Endothelial cell of hepatic sinusoid (primary cell): ENCODE results near the gene CHD1L.
"Not testable (repeated sequence)": the region's sequence is repeated elsewhere in the genome, so short reads cannot be mapped to it uniquely, and the experiment has no call there.

Experiments used
- in situ Hi-C: cut with HindIII; loops from 2 replicates; pipeline ENCODE4 v1.10.0; 2017; ENCODE audit warnings: low sequenced_read_pairs

CHD1L gene

DNA sequence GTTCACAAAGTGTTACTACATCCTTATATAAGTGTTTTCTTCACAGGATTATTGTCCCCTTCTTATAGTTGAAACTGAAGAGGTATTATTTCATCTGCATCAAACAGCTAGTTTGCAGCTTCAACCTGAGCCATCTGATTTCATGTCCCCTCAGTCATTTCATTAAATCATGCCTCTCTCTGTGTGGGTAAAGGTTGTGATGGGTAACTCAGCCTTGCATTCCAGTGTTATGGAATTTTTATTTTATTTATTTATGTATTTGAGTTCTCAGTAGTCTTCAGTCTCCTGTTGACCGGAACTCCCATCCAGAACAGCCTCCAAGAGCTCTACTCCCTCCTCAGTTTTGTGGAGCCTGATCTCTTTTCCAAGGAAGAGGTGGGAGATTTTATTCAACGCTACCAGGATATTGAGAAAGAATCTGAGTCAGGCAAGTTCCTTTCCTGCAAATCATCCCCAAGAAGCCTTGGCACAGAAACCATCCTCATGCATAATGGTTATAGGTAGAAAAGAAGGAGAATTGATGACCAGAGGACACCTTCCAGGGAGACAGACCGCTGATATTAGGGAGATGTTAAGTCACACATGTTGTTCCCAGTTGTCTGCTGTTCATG, 21.8 kb downstream of the CHD1L start:
- in situ Hi-C loops = no loop called here

DNA sequence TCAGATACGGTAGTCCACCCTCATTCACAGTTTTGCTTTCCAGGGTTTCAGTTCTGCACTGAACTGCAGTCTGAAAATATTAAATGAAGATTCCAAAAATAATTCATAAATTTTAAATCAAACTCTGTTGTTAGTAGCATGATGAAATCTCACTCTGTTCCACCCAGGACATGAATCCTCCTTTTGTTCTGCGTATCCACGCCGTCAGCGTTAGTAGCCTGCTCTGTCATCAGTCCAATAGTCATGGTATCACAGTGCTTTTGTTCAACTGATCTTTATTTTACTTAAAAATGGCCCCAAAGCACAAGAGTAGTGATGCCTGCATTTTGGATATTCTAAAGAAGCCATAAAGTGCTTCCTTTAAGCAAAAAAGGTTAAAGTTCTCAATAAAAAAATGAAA, 23.9 kb downstream of the CHD1L start:
- in situ Hi-C loops = no loop called here

DNA sequence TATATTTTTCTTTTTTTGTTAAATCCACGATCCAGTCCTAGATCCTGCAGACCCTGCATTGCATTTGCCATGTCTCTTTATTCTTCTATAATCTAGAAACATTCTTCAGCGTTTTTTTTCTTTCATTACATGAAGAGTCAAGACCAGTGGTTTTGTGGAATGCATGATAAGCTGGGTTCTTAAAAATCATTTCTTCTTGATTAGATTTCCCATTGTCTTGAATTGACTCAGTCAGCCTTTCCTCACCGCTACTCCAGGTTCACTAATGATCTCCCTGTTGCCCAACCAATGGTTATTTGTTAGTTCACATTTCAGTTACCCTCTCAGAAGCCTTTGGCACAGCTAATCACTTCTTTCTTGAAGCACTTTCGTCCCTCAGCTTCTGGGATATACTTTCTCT, 25.2 kb downstream of the CHD1L start:
- in situ Hi-C loops = no loop called here

- in situ Hi-C loops = no loop called here
Measured at GRCh38 chr1:147270721-147271120, 28.2 kb downstream of the CHD1L start.

DNA sequence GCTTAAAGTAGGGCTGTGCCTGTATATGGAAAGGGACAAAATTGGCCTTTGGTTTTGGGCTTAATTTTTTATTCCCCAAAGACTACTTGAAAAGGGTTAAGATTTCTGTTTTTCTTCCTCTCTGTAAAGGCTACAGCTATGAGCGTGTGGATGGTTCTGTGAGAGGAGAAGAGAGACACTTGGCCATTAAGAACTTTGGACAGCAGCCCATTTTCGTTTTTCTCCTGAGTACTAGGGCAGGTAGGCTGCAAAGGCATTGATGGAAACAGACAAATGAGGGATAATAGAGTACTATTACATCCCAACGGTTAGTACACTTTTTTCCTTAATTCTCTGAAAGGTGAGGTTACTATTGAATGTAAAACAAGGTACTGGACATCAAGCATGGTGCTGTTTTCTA, 29.6 kb downstream of the CHD1L start:
- in situ Hi-C loops = no loop called here

DNA sequence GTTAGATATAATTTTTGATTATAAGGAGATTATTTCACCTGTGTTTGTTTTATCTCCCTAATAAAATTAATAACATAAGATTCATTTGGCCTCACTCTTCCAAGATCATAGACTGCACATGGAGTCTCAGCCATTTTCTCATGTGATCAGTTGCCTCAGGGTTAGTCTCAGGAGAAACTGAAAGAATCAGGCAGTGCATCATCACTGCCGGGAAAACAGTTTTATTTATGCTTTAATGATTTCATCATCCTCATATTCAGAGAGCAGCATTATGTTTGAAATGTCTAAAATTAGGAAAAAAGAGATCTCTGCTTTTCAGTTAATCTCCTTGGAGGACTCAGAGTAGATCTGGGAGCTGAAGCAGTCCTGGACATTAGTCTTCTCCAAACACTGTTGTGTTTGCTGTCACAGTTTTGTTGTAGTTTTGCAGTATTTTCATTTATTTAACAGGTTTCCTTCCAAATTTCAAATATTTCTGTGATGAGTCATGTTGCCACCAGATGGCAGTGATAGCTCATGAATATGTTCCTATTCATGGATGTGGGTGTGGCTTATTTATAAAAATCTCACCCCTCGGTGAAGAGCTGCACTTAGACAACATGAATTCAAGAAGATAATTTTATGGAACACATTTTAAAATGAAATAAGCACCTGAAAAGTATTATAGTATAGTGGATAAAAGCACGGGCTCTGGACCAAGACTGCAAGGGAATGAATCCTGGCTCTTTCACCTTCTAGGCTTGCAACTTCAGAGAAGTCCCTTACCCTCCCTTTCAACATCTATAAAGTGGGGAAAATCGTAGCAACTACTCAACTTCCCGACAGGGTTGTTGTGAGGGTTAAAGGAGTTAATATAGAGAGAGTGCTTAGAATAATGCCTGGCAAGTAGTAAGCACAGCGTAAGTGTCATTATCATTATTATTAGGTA, 31.2 kb downstream of the CHD1L start:
- in situ Hi-C loops = no loop called here

- in situ Hi-C loops = no loop called here
Measured at GRCh38 chr1:147281950-147282349, 39.5 kb downstream of the CHD1L start.

DNA sequence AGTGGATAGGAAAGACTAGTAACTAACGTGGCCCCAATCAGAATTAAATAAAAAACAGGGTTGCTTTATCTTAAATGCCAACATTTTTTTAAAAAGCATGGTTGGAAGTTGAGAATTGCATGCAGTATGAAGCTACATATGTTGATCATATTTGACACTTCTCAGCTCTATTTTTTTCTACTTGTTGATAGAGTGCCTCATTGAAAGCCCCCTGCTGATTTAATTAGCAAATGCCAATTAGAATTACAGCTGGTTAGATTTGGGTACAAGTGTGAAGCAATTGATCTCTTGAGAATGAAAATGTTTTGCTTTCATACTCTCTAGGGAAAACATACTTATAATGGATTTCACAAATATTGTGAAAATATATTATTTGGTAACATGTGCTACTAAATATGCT, 40.5 kb downstream of the CHD1L start:
- in situ Hi-C loops = no loop called here

DNA sequence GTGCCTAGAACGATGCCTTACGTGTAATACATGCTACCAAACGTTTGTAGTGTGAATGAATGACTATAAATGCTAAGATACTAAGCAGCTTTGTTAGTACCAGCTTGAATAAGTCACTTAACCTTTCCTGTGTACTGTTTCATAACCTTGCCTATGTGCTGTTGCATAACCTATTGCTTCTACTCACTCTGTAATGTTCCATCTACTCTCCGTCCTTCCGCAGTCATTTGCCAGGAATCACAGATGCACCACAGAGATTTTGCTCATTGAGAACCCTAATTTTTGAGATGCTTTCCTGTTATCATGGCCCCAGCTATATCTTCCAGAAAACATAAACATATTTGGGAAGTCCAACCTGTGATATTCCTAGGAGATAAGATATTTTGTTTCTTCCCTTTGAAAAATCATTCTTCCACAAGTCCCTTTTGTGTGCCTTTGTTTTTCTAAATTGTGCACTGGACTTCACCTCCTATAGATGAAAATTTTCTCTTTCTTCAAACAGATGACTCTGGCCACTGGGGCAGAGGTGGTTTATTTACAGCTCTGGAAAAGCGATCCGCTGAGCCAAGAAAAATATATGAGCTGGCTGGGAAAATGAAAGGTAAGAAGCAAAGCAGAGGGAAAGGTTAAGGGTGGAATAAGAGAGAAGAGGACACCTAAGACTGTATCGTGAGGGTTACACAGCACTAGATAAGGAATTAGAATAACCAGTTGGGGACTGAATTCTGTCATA, 44.8 kb downstream of the CHD1L start:
- in situ Hi-C loops = no loop called here

GRCh38 chr1:147292012-147292411, 49.5 kb downstream of the CHD1L start:
- in situ Hi-C loops = no loop called here

GRCh38 chr1:147292631-147293251, 50.3 kb downstream of the CHD1L start:
- in situ Hi-C loops = no loop called here

DNA sequence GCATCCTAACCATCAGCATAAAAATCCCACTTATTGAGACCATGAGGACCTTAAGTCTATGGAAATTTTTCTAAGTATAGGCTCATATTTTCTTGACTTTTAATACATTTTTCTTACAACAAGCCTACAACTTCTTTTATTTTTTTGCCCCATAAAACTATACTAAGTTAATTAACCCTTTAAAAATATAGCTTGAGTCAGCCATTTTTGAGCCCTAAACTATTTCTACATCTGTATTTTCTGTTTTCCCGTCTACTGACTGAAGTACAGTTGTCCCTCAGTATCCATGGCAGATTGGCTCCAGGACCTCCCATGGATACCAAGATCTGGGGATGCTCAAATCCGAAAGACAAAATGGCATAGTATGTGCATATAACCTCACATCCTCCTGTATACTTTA, 55.0 kb downstream of the CHD1L start:
- in situ Hi-C loops = no loop called here

DNA sequence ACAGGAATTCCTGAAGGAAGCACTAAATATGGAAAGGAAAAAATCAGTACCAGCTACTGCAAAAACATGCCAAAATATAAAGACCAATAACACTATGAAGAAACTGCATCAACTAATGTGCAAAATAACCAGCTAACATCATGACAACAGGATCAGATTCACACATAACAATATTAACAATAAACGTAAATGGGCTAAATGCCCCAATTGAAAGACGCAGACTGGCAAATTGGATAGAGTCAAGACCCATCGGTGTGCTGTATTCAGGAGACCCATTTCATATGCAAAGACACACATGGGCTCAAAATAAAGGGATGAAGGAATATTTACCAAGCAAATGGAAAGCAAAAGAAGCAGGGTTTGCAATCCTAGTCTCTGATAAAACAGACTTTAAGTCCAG, 63.3 kb downstream of the CHD1L start:
- in situ Hi-C loops = not testable (repeated sequence)

DNA sequence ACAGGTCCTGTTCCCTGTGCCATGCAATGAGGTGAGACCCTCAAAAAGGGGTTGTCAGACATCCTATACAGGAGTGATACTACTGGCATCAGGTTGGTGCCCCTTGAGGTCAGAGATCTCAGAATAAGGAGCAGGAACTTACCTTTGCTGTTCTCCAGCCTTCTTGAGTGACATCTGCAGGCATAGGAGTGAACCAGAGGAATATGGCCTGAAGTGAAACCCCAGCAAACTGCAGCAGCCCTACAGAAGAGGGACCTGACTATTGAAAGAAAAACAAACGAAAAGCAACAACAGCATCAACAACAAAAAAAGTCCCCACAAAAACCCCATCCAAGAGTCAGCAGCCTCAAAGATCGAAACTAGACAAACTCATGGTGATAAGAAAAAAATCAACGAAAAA, 74.5 kb downstream of the CHD1L start:
- in situ Hi-C loops = no loop called here

GRCh38 chr1:147326933-147327687, 84.6 kb downstream of the CHD1L start:
- in situ Hi-C loops = not testable (repeated sequence)

- in situ Hi-C loops = no loop called here
Measured at GRCh38 chr1:147334292-147334691, 91.8 kb downstream of the CHD1L start.

DNA sequence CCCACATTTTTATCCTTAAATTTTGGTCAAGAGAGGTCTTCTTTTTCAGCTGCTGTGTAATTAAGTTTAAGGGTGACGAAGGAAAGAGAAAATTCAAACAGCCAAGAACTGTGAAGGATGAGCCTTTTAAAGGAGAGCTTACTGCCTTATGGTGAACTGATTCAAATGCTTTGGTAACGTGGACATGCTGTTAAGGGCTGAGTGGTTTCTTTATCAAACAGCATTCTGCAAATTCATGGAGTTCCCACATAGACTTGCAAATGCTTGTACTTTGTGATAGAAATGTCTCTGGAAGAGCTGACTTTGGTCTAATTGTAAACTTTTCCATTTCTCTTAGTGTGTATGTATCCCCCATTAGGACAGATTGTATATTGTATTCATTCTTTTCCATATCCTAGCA, 93.8 kb downstream of the CHD1L start:
- in situ Hi-C loops = no loop called here

DNA sequence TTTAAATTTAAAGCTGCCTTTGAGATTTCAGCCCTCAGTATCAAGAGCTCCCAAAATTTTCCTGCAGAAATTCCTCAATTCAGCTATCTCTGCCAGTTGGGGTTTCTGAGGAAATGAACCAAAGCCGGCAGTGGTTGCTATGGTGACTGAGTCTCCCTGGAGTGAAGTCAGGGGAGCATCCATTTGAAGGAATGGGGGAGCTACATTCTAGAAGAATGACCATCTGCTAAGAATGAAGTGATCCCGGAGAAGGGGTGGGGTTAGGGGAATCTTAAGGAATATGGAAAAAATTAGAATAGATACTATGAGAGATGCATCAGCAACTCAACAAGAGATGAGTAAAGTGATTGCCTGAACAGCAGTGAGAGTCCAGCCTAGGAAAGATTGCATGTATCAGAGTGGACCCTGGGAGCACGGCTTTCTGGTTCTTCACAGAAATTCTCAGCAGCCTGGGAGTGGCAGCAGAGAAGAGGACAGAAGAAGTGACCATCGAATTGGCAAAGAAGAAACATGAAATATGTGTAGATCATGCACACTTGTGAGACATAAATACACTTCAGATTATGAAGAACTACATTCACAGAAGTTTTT, 94.7 kb downstream of the CHD1L start:
- in situ Hi-C loops = no loop called here

DNA sequence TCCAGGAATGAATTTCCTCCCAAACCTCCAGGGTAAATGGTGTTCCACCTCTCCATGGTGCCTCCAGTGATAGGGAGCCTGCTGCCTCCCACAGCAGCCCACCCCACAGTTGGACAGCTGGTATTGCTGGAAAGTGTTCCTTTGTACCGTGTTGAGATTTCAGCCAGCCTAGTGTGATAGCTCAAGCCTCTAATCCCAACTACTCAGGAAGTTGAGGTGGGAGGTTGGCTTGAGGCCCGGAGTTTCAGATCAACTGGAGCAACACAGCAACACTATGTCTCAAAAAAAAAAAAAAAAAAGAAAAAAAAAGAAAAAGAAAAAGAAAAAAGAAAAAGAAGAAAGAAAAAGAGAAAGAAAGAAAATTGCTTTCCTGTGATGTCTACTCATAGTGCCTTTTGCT, 96.1 kb downstream of the CHD1L start:
- in situ Hi-C loops = no loop called here

DNA sequence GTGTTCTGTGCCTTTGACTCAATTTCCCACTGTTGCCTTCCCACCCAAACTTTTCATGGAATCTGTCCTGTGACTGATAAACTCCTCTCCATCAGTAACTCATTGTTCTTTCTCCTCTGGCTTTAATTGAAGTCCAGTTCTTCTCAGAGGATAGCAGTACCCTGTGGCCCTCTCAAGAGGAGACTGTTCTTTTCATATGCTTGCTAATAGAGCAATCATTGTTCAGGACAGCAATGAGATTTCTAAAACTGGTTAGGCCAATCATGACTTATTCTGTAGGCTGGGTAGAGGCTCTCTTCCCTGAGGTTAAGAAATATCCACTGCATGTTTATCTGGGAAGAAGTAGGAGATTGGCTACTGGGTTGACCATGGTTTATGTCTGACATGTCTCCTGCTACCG, 98.8 kb downstream of the CHD1L start:
- in situ Hi-C loops = no loop called here
